SK-N-SH (cell line): ENCODE measurements around the gene IZUMO4. TPM values are rescaled to one million over a fixed set of nuclear protein-coding genes. Genes with fewer than 3 reads are reported as not detected.
A peak's percentile ranks its signal among the peaks of the same experiment; 100 is the strongest.

Source experiments
- CTCF ChIA-PET: fragments of 300-600, 350-600 bp; formaldehyde crosslinking; extraction: SDS; loops from one replicate; lab custom pipeline; 2021; lab: Yijun Ruan, JAX
- POLR2A ChIA-PET: fragments of 350-600 bp; sonication (Branson Sonifier 250); formaldehyde crosslinking; extraction: SDS; loops from one replicate; lab custom pipeline; 2020; ENCODE audit warnings: antibody characterized with exemption, inconsistent platforms; lab: Yijun Ruan, JAX
- DNase-seq: peaks from one replicate; pipeline ENCODE4 v3.0.0; 2012
- H2AFZ ChIP-seq: fragments of 200-600 bp; sonication (generic); 2 replicates; pipeline ENCODE4 v1.8.1; 2016; ENCODE audit warnings: antibody characterized with exemption, mild to moderate bottlenecking, low read depth
- H3F3A ChIP-seq: fragments of 200-600 bp; sonication (generic); replicated peaks from 2 replicates; pipeline ENCODE3; 2016; ENCODE audit warnings: antibody characterized with exemption, mild to moderate bottlenecking; ENCODE audit not compliant: insufficient read depth
- H3K27ac ChIP-seq, 2 experiments: fragments of 200-500 bp in 1 of 2; fragments of 200-600 bp in 1 of 2; sonication (Bioruptor generic) in 1 of 2; sonication (generic), shearing (Covaris generic) in 1 of 2; 2 replicates each; pipeline versions ENCODE4 v1.5.1 to v1.6.1; 2014 to 2016; ENCODE audit warnings: low read depth in 2 of 2, inconsistent platforms in 1 of 2, low read length in 1 of 2, mild to moderate bottlenecking in 1 of 2, mixed read lengths in 1 of 2
- H3K27me3 ChIP-seq: fragments of 200-600 bp; sonication (generic), shearing (Covaris generic); 2 replicates; pipeline ENCODE4 v1.6.1; 2016; ENCODE audit warnings: mixed run types; ENCODE audit not compliant: insufficient read depth
- H3K36me3 ChIP-seq, 2 experiments: fragments of 200-500 bp in 1 of 2; fragments of 200-600 bp in 1 of 2; sonication (Bioruptor generic) in 1 of 2; sonication (generic) in 1 of 2; replicated peaks in 1 of 2; 2 replicates each; pipeline versions ENCODE3 to v1.5.1; 2014 to 2016; ENCODE audit warnings: low read length in 1 of 2, mild to moderate bottlenecking in 1 of 2; ENCODE audit not compliant: insufficient read depth in 2 of 2, control insufficient read depth in 1 of 2
- H3K4me1 ChIP-seq, 2 experiments: fragments of 200-500 bp in 1 of 2; fragments of 200-600 bp in 1 of 2; sonication (Bioruptor generic) in 1 of 2; sonication (generic), shearing (Covaris generic) in 1 of 2; 2 replicates each; pipeline versions ENCODE4 v1.5.1 to v1.6.1; 2014 to 2016; ENCODE audit warnings: low read depth in 1 of 2, low read length in 1 of 2, mixed run types in 1 of 2; ENCODE audit not compliant: insufficient read depth in 2 of 2, control insufficient read depth in 1 of 2
- H3K4me2 ChIP-seq: fragments of 200-600 bp; sonication (generic), shearing (Covaris generic); 2 replicates; pipeline ENCODE4 v1.6.1; 2017; ENCODE audit warnings: mixed run types
- H3K4me3 ChIP-seq, 2 experiments: fragments of 200-500 bp in 1 of 2; fragments of 200-600 bp in 1 of 2; sonication (Bioruptor generic) in 1 of 2; sonication (generic), shearing (Covaris generic) in 1 of 2; 2 replicates each; pipeline versions ENCODE4 v1.5.1 to v1.8.1; 2014 to 2016; ENCODE audit warnings: low read depth in 2 of 2, inconsistent platforms in 1 of 2, low read length in 1 of 2, mild to moderate bottlenecking in 1 of 2, mixed read lengths in 1 of 2, moderate library complexity in 1 of 2
- H3K79me2 ChIP-seq: fragments of 200-600 bp; sonication (generic); 2 replicates; pipeline ENCODE4 v1.8.1; 2017; ENCODE audit warnings: mild to moderate bottlenecking; ENCODE audit not compliant: insufficient read depth
- H3K9ac ChIP-seq: fragments of 200-600 bp; sonication (generic); 2 replicates; pipeline ENCODE4 v1.6.1; 2017; ENCODE audit warnings: mixed run types
- H3K9me2 ChIP-seq: fragments of 200-600 bp; sonication (generic); 2 replicates; pipeline ENCODE4 v1.6.1; 2017; ENCODE audit warnings: mixed run types
- H3K9me3 ChIP-seq: fragments of 200-600 bp; sonication (generic); 2 replicates; pipeline ENCODE4 v1.6.1; 2017; ENCODE audit warnings: mixed run types, mild to moderate bottlenecking, moderate library complexity
- H4K20me1 ChIP-seq: fragments of 200-600 bp; sonication (generic); 2 replicates; pipeline ENCODE4 v1.6.1; 2017; ENCODE audit warnings: mild to moderate bottlenecking, mixed run types; ENCODE audit not compliant: insufficient read depth
- CHD2 ChIP-seq: fragments of 150-350 bp; IDR thresholded peaks from 2 replicates; pipeline ENCODE4 v1.6.1; 2018; ENCODE audit warnings: low read length; ENCODE audit not compliant: partially characterized antibody
- CTCF ChIP-seq: fragments of 200-600 bp; sonication (generic); IDR thresholded peaks from 2 replicates; pipeline ENCODE4 v1.6.1; 2017; ENCODE audit warnings: antibody characterized with exemption, mild to moderate bottlenecking, moderate library complexity
- ELF1 ChIP-seq: IDR thresholded peaks from 2 replicates; pipeline ENCODE4 v1.4.0; 2012
- EP300 ChIP-seq, 2 experiments: IDR thresholded peaks; 2 replicates each; pipeline versions ENCODE4 v1.4.0 to v1.6.1; 2012; ENCODE audit warnings: borderline replicate concordance in 1 of 2, low read depth in 1 of 2, low read length in 1 of 2
- EZH2phosphoT487 ChIP-seq: fragments of 200-600 bp; sonication (generic); IDR thresholded peaks from 2 replicates; pipeline ENCODE4 v1.6.1; 2017; ENCODE audit warnings: low read depth, mixed run types, mild to moderate bottlenecking, antibody characterized with exemption, moderate library complexity, borderline replicate concordance
- FOSL2 ChIP-seq: IDR thresholded peaks from 2 replicates; pipeline ENCODE4 v1.4.0; 2012; ENCODE audit warnings: low read depth, mild to moderate bottlenecking, moderate library complexity, borderline replicate concordance
- FOXM1 ChIP-seq: IDR thresholded peaks from 2 replicates; pipeline ENCODE4 v1.4.0; 2012; ENCODE audit warnings: low read depth, mild to moderate bottlenecking
- JUND ChIP-seq: IDR thresholded peaks from 2 replicates; pipeline ENCODE4 v1.4.0; 2012
- MAX ChIP-seq: IDR thresholded peaks from 2 replicates; pipeline ENCODE4 v1.4.0; 2012; ENCODE audit warnings: low read depth
- MXI1 ChIP-seq: IDR thresholded peaks from 2 replicates; pipeline ENCODE4 v1.6.1; 2012; ENCODE audit warnings: mild to moderate bottlenecking, low read depth, low read length, improper control_type of control experiment
- NRF1 ChIP-seq: IDR thresholded peaks from 2 replicates; pipeline ENCODE4 v1.6.1; 2012; ENCODE audit warnings: low read depth, mild to moderate bottlenecking, low read length
- PBX3 ChIP-seq: IDR thresholded peaks from 2 replicates; pipeline ENCODE4; 2012
- POLR2AphosphoS5 ChIP-seq: IDR thresholded peaks from 2 replicates; pipeline ENCODE4 v1.6.1; 2012; ENCODE audit warnings: low read depth, low read length
- REST ChIP-seq: IDR thresholded peaks from 2 replicates; pipeline ENCODE4 v1.6.1; 2012; ENCODE audit warnings: mild to moderate bottlenecking, low read depth, low read length, moderate library complexity
- RFX5 ChIP-seq: IDR thresholded peaks from 2 replicates; pipeline ENCODE4 v1.6.1; 2012; ENCODE audit warnings: mild to moderate bottlenecking, improper control_type of control experiment, low read length
- RXRA ChIP-seq: IDR thresholded peaks from 2 replicates; pipeline ENCODE4 v1.4.0; 2012; ENCODE audit warnings: low read depth, mild to moderate bottlenecking, borderline replicate concordance
- SIN3A ChIP-seq: IDR thresholded peaks from 2 replicates; pipeline ENCODE4 v1.6.1; 2012; ENCODE audit warnings: low read depth, mild to moderate bottlenecking, low read length, moderate library complexity, borderline replicate concordance
- TAF1 ChIP-seq: IDR thresholded peaks from 2 replicates; pipeline ENCODE4 v1.6.1; 2012; ENCODE audit warnings: low read depth, mild to moderate bottlenecking, low read length, moderate library complexity, borderline replicate concordance
- TCF12 ChIP-seq: IDR thresholded peaks from 2 replicates; pipeline ENCODE4 v1.4.0; 2012
- WGBS: methylation state at CpG from one replicate; pipeline ENCODE4 v1.1.6; 2017; ENCODE audit warnings: low lambda C conversion rate; 5-methylcytosine and 5-hydroxymethylcytosine counted together
- polyA plus RNA-seq, 3 experiments: library from polyadenylated mRNA; depleted of rRNA; stranded (reverse); fragments of >200 nt; gene quantifications; 2 replicates each; pipeline ENCODE4 v1.2.3, GENCODE V29; 2012

The IZUMO4 gene
- polyA plus RNA-seq, 1 of the 3 experiments (the other 2 are of a cell fraction), result 4.6 TPM

GRCh38 chr19:2097886-2098327 lies 1.2 kb downstream of the IZUMO4 start:
- no peak overlapping the region for H3K4me3 ChIP-seq
- no peak for DNase-seq
- no peak overlapping the region for H3K27ac ChIP-seq
- H3K4me1 ChIP-seq, result peaks cover 3 to 17% of the 10 kb centered on the region in 2 experiments; a peak in 1 of 4 replicates
- H3K36me3 ChIP-seq, result peaks cover 14 to 25% of the 10 kb centered on the region in 2 experiments
- peaks cover 10% of the 10 kb centered on the region for H3F3A ChIP-seq
- H2AFZ ChIP-seq, result no peak overlapping the region
- peaks cover 10% of the 10 kb centered on the region; the same call in 1 of the 2 replicates for H4K20me1 ChIP-seq
- H3K9me3 ChIP-seq, result no peaks in the 10 kb centered on the region
- 95% methylated on average over 14 of the region's 23 CpGs for WGBS
- H3K9me2 ChIP-seq, result no peaks in the 10 kb centered on the region
- H3K79me2 ChIP-seq, result peaks cover 32% of the 10 kb centered on the region
- ChIA-PET POLR2A (interaction anchor here (0.6 kb wide), 1 partner anchor 681 kb away, joined by 3 read pairs; no protein-coding TSS in a partner anchor), CTCF (interaction anchor here (0.7 to 1.1 kb wide), 3 partner anchors 28 to 218 kb away, joined by 3 read pairs; no protein-coding TSS in a partner anchor)
- no peaks in the 10 kb centered on the region for H3K27me3 ChIP-seq
- H3K4me2 ChIP-seq, result peak overlapping the region; percentile 96; the same call in 1 of the 2 replicates
- TF ChIP-seq RFX5 (no peak), TCF12 (no peak), TAF1 (no peak), RXRA (no peak), SIN3A (no peak), CTCF (no peak), NRF1 (no peak), FOXM1 (no peak), FOSL2 (no peak), REST (no peak), POLR2AphosphoS5 (no peak), ELF1 (no peak), EZH2phosphoT487 (no peak), JUND (no peak), MAX (no peak), EP300 (IDR thresholded peaks at IDR 0.05; ENCODE audit: borderline replicate concordance in 1 of 2, low read depth in 1 of 2, low read length in 1 of 2) (no peak), MXI1 (no peak), PBX3 (no peak), CHD2 (no peak)
- H3K9ac ChIP-seq, result no peak overlapping the region
